K562 (cell line): ENCODE results near the gene OR2V2. TPM values are rescaled to one million over a fixed set of nuclear protein-coding genes. Genes with fewer than 3 reads are reported as not detected.

Source experiments
- ATF7 ChIP-seq: fragments of 450-650 bp; IDR thresholded peaks from 2 replicates; pipeline ENCODE4 v1.7.1; 2014; ENCODE audit warnings: mild to moderate bottlenecking, moderate library complexity
- BACH1 ChIP-seq: fragments of 200-800 bp; sonication (Bioruptor generic); IDR thresholded peaks from 2 replicates; pipeline ENCODE4 v1.6.1; 2016; ENCODE audit warnings: missing genetic modification characterization, missing compliant biosample characterization
- MED1 ChIP-seq: sonication (generic); formaldehyde crosslinking; IDR thresholded peaks from 2 replicates; pipeline ENCODE4 v1.8.1; 2023; ENCODE audit warnings: missing genetic modification reagents, borderline replicate concordance
- MTA3 ChIP-seq: fragments of 450-650 bp; formaldehyde crosslinking; IDR thresholded peaks from 2 replicates; pipeline ENCODE4 v1.6.1; 2017; ENCODE audit warnings: mild to moderate bottlenecking, borderline replicate concordance
- TRIM24 ChIP-seq, 2 experiments: fragments of 450-650 bp; IDR thresholded peaks; 2 replicates each; pipeline ENCODE4 v1.6.1; 2016
- TRIM28 ChIP-seq: fragments of 450-650 bp; IDR thresholded peaks from 2 replicates; pipeline ENCODE4 v1.6.1; 2017
- ZNF282 ChIP-seq: sonication (generic); formaldehyde crosslinking; IDR thresholded peaks from 2 replicates; pipeline ENCODE4 v1.8.1; 2023; ENCODE audit warnings: missing genetic modification reagents
- polyA plus RNA-seq, 8 experiments: library from polyadenylated mRNA; depleted of rRNA in 4 of 8; stranded (reverse) in 5 of 8; unstranded in 3 of 8; fragments of >200 nt; fragmentation: Nextera tagmentation in 2 of 8; fragmentation: Illumina TruSeq in 1 of 8; extraction: Ambion mirVana in 2 of 8; extraction: Trizol in 1 of 8; gene quantifications; 2 replicates each; pipeline versions ENCODE4 v1.2.1 to v1.2.3, GENCODE V29; 2011 to 2014; ENCODE audit warnings: inconsistent platforms in 1 of 8, missing spikeins in 1 of 8
- total RNA-seq, 7 experiments: library from RNA; depleted of rRNA in 6 of 7; stranded (reverse); fragments of >200 nt in 6 of 7; fragmentation: Illumina TruSeq in 2 of 7; extraction: Trizol in 2 of 7; gene quantifications; 2 replicates each; pipeline versions ENCODE4 v1.2.1 to v1.2.3, GENCODE V29; 2011 to 2021; ENCODE audit warnings: low replicate concordance in 1 of 7
- TF ChIP-seq, protein P1 (sequence below): fragments of 250-450 bp; sonication (Bioruptor Pico); IDR thresholded peaks from 2 replicates; pipeline ENCODE4 v1.5.0; 2021; ENCODE audit warnings: mild to moderate bottlenecking, moderate library complexity
- TF ChIP-seq, protein P2 (sequence below): sonication (generic); formaldehyde crosslinking; IDR thresholded peaks from 2 replicates; pipeline ENCODE4 v1.8.0; 2023; ENCODE audit warnings: missing genetic modification reagents, mild to moderate bottlenecking, borderline replicate concordance
- TF ChIP-seq, protein P3 (sequence below), 2 experiments: fragments of 450-650 bp; IDR thresholded peaks; 2 replicates each; pipeline ENCODE4 v1.6.1; 2016; ENCODE audit warnings: mild to moderate bottlenecking in 2 of 2, borderline replicate concordance in 1 of 2, low read depth in 1 of 2, moderate library complexity in 1 of 2

Gene OR2V2
- total and polyA plus RNA-seq, 9 of the 15 experiments (the other 6 are each of a cell fraction or from before 2014, with no cell fraction given): 0.01 TPM; not detected in 8

DNA sequence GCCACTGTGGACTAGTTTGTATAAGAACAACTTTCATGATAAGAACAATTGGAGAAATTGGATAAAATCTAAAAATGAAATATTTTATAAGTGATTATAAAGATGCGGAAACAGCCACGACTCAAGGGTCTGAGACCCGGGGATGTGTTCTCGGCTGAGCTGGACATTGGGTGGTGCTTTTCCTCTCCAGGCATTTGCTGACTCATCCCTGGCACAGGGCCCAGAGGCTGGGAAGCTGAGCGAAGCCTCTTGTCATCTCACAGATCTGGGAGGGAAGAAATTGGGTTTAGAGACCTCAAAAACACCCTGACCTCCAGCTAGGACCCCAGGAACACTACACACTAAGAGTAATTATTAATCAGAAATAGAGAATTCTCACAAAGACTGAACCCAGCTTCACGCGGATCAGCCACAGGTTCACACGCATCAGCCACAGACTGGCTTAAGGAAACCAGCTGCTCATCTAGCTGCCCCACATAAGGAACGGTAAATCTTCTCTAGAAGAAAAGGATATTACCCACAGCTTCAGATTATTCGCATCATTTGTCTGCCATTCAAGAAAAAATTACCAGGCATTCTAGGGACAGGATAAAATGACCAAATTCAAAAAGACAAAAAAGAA is 13.7 kb upstream of the OR2V2 start (continued):
- TF ChIP-seq, protein P1, sequence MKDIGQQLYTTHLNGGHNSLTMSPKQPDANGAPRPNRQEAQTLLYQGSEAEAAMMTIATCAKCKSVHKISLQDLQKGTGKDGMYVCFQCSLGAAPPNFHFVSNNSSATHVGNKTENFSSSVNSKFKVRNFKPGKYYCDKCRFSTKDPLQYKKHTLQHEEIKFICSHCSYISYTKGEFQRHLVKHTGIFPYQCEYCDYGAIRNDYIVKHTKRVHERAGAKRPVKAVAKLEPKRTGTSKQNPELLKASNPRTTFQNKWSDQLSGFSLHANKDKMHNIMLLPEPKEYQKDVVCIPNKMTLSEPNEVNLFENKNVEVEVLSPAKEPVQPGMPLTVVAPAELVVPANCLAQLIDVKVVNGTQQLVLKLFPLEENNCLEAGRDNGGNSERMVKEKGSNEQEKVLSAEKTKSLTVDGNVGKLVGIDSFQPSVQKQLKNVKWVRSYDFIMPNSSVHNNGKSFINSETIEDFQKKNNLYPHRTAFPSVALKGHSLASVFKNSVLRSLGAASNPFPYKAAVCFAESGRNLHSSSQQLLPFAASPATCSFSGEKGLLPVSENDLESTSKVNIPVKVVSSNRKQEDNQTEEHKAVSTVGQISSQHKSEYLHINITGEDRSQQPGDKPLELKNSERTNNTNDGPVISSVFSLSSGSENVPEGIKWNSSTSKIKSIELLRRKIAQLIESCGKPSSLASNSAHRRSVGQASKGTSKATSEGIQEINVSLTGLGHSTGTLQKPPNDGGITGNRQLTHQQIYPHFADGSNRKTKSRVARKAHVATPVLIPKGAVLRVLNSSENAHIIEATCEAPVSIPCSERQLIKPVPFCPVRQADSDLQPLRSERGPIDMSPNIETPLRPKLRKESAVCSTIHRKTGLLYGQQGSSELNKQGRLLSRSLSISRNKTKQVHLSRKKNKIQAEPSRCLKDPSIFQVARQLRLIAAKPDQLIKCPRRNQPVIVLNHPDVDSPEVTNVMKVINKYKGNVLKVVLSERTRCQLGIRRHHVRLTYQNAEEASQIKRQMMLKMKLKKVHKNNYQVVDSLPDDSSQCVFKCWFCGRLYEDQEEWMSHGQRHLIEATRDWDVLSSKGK (CRISPR knock-in tag): no peak
- peak; percentile 80; the same call in 1 of the 2 replicates for TF ChIP-seq TRIM28
- TF ChIP-seq, protein P2, sequence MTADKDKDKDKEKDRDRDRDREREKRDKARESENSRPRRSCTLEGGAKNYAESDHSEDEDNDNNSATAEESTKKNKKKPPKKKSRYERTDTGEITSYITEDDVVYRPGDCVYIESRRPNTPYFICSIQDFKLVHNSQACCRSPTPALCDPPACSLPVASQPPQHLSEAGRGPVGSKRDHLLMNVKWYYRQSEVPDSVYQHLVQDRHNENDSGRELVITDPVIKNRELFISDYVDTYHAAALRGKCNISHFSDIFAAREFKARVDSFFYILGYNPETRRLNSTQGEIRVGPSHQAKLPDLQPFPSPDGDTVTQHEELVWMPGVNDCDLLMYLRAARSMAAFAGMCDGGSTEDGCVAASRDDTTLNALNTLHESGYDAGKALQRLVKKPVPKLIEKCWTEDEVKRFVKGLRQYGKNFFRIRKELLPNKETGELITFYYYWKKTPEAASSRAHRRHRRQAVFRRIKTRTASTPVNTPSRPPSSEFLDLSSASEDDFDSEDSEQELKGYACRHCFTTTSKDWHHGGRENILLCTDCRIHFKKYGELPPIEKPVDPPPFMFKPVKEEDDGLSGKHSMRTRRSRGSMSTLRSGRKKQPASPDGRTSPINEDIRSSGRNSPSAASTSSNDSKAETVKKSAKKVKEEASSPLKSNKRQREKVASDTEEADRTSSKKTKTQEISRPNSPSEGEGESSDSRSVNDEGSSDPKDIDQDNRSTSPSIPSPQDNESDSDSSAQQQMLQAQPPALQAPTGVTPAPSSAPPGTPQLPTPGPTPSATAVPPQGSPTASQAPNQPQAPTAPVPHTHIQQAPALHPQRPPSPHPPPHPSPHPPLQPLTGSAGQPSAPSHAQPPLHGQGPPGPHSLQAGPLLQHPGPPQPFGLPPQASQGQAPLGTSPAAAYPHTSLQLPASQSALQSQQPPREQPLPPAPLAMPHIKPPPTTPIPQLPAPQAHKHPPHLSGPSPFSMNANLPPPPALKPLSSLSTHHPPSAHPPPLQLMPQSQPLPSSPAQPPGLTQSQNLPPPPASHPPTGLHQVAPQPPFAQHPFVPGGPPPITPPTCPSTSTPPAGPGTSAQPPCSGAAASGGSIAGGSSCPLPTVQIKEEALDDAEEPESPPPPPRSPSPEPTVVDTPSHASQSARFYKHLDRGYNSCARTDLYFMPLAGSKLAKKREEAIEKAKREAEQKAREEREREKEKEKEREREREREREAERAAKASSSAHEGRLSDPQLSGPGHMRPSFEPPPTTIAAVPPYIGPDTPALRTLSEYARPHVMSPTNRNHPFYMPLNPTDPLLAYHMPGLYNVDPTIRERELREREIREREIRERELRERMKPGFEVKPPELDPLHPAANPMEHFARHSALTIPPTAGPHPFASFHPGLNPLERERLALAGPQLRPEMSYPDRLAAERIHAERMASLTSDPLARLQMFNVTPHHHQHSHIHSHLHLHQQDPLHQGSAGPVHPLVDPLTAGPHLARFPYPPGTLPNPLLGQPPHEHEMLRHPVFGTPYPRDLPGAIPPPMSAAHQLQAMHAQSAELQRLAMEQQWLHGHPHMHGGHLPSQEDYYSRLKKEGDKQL (CRISPR knock-in tag): no peak
- TF ChIP-seq ZNF282 (CRISPR knock-in tag): no peak
- TF ChIP-seq, protein P3, sequence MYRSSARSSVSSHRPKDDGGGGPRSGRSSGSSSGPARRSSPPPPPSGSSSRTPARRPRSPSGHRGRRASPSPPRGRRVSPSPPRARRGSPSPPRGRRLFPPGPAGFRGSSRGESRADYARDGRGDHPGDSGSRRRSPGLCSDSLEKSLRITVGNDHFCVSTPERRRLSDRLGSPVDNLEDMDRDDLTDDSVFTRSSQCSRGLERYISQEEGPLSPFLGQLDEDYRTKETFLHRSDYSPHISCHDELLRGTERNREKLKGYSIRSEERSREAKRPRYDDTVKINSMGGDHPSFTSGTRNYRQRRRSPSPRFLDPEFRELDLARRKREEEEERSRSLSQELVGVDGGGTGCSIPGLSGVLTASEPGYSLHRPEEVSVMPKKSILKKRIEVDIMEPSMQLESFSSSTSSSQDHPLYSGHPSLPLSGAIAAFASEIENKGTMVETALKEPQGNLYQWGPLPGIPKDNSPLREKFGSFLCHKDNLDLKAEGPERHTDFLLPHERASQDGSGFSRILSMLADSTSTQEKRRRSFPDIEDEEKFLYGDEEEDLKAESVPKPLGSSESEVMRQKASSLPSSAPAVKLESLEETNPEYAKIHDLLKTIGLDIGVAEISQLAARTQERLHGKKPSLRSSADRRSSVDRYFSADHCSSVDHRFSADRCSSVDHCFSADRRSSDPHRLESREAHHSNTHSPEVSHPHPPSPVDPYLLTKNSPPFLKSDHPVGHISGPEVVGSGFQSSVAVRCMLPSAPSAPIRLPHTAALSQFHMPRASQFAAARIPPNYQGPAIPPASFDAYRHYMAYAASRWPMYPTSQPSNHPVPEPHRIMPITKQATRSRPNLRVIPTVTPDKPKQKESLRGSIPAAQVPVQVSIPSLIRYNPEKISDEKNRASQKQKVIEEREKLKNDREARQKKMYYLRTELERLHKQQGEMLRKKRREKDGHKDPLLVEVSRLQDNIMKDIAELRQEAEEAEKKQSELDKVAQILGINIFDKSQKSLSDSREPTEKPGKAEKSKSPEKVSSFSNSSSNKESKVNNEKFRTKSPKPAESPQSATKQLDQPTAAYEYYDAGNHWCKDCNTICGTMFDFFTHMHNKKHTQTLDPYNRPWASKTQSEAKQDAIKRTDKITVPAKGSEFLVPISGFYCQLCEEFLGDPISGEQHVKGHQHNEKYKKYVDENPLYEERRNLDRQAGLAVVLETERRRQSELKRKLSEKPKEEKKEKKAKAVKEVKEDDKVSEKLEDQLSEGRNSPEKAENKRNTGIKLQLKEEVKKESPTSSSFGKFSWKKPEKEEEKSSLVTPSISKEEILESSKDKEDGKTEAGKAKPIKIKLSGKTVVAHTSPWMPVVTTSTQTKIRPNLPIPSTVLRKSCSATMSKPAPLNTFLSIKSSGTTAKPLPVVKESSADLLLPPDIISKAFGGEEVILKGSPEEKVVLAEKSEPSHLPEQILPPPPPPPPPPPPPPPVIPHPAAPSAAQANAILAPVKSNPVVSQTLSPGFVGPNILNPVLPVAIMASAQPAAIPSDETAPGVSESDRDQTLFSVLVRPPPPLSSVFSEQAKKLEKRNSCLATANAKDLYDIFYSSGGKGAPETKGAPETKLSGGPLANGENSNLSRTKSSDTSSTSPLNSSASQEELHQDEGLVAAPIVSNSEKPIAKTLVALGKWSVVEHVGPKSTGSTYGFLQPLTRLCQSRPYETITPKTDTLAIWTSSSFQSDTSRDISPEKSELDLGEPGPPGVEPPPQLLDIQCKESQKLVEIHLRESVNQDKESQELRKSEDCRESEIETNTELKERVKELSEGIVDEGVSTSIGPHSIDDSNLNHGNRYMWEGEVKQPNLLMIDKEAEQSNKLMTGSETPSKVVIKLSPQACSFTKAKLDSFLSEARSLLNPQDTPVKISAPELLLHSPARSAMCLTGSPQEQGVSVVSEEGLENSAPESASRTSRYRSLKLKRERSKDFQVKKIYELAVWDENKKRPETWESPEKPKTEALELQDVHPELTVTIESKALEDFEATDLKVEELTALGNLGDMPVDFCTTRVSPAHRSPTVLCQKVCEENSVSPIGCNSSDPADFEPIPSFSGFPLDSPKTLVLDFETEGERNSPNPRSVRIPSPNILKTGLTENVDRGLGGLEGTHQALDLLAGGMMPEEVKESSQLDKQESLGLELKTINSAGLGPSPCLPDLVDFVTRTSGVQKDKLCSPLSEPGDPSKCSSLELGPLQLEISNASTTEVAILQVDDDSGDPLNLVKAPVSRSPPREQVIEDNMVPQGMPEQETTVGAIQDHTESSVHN (IDR thresholded peaks at IDR 0.05; ENCODE audit: borderline replicate concordance in 1 of 2, low read depth in 1 of 2): no peak
- TF ChIP-seq MED1 (CRISPR knock-in tag): no peak
- 0 out of 2 replicates have a peak, but pooled peaks have one; percentile 63 for TF ChIP-seq MTA3
- TF ChIP-seq TRIM24 (IDR thresholded peaks at IDR 0.05): peak in 1 of 2 experiments; percentile 71; a peak in 1 of 4 replicates
- TF ChIP-seq BACH1: peak; percentile 84
- peak; percentile 54; the same call in 1 of the 2 replicates for TF ChIP-seq ATF7
